Measurements from ENCODE around the gene PTPN6. TPM values are rescaled to one million over a fixed set of nuclear protein-coding genes. Genes with fewer than 3 reads are reported as not detected.

The PTPN6 gene
- total and polyA plus RNA-seq, 10 of the 15 experiments (the other 5 are each of a cell fraction or from before 2014, with no cell fraction given): 229 to 457 (median 370) TPM

GRCh38 chr12:6919588-6919987 is 31.6 kb upstream of the PTPN6 start:
- SMC1A ChIA-PET (ENCODE audit: uncharacterized antibody, unreplicated experiment): interaction anchor here (1.0 kb wide), 2 partner anchors 26 to 165 kb away, joined by 3 read pairs; no protein-coding TSS in a partner anchor
- POLR2A ChIA-PET: interaction anchor here (1.0 kb wide), 1 partner anchor 14 kb away, joined by 3 read pairs; no protein-coding TSS in a partner anchor
- ATAC-seq (no peak), DNase-seq (ENCODE audit: low read depth, low spot score) (no peak), FAIRE-seq (no peak)
- H2AFZ ChIP-seq (ENCODE audit: control insufficient read depth, low read depth, low read length): no peak overlapping the region
- no peaks in the 10 kb centered on the region for H3K9me3 ChIP-seq (replicated peaks; ENCODE audit: control insufficient read depth, insufficient read depth, low read length)
- peaks cover 38% of the 10 kb centered on the region for H3K4me1 ChIP-seq (ENCODE audit: control insufficient read depth, insufficient read depth, low read length)
- BruUV-seq (replicated peaks): no TSS peak
- peaks cover 2 to 13% of the 10 kb centered on the region in 2 experiments; a peak in 2 of 4 replicates for H3K36me3 ChIP-seq (ENCODE audit: control insufficient read depth in 2 of 2, insufficient read depth in 2 of 2, low read length in 1 of 2)
- H3K27me3 ChIP-seq (replicated peaks in 1 of 2; ENCODE audit: control insufficient read depth in 2 of 2, insufficient read depth in 2 of 2, low read length in 1 of 2): no peaks in the 10 kb centered on the region
- TF ChIP-seq RB1 (IDR thresholded peaks at IDR 0.05; ENCODE audit: borderline replicate concordance): no peak
- TF ChIP-seq, protein P1, sequence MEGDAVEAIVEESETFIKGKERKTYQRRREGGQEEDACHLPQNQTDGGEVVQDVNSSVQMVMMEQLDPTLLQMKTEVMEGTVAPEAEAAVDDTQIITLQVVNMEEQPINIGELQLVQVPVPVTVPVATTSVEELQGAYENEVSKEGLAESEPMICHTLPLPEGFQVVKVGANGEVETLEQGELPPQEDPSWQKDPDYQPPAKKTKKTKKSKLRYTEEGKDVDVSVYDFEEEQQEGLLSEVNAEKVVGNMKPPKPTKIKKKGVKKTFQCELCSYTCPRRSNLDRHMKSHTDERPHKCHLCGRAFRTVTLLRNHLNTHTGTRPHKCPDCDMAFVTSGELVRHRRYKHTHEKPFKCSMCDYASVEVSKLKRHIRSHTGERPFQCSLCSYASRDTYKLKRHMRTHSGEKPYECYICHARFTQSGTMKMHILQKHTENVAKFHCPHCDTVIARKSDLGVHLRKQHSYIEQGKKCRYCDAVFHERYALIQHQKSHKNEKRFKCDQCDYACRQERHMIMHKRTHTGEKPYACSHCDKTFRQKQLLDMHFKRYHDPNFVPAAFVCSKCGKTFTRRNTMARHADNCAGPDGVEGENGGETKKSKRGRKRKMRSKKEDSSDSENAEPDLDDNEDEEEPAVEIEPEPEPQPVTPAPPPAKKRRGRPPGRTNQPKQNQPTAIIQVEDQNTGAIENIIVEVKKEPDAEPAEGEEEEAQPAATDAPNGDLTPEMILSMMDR (IDR thresholded peaks at IDR 0.05 in 2 of 3, conservative IDR thresholded peaks at IDR 0.05 in 1 of 3; ENCODE audit: control insufficient read depth in 2 of 3, extremely low read depth in 1 of 3, insufficient read depth in 1 of 3, low read depth in 3 of 3, low read length in 3 of 3): 0 out of 6 replicates have a peak, but pooled peaks of 1 of the 3 experiments have one; percentile 11
- no peaks in the 10 kb centered on the region for H4K20me1 ChIP-seq (ENCODE audit: control insufficient read depth, insufficient read depth)
- intact Hi-C loops (cut with micrococcal nuclease; ENCODE audit: unreplicated experiment): no loop called here
- H3K4me3 ChIP-seq: 0 out of 2 replicates have a peak overlapping the region, but pooled peaks have one; percentile 37
- H3K4me2 ChIP-seq (ENCODE audit: control insufficient read depth, insufficient read depth): no peak overlapping the region; the same call in 1 of the 2 replicates
- CTCF ChIA-PET: interaction anchor here (1.0 to 2.5 kb wide), 4 partner anchors 14 to 46 kb away, joined by 3 to 10 read pairs (median 4); partner anchors contain the start of gene SPSB2
- RAD21 ChIA-PET (ENCODE audit: unreplicated experiment): interaction anchor here (0.9 to 1.3 kb wide), 2 partner anchors 48 to 50 kb away, joined by 3 read pairs; no protein-coding TSS in a partner anchor
- no peak overlapping the region; the same call in 1 of the 2 replicates for H3K27ac ChIP-seq (ENCODE audit: control insufficient read depth, insufficient read depth)
- in situ Hi-C loops (cut with MboI): no loop called here
- 82% methylated on average over 7 of the region's 7 CpGs for WGBS (ENCODE audit: insufficient coverage, insufficient replicate concordance, low lambda C conversion rate, missing lambda C conversion rate)
- H3K9ac ChIP-seq (ENCODE audit: control insufficient read depth, insufficient read depth, low read length): no peak overlapping the region
- H3K79me2 ChIP-seq (ENCODE audit: control insufficient read depth, insufficient read depth, low read length): peaks cover 19% of the 10 kb centered on the region

Data from GM12878 (cell line).